Thoracic aorta (tissue), 2 donors: ENCODE measurements around the gene COA1. TPM values are rescaled to one million over a fixed set of nuclear protein-coding genes. Genes with fewer than 3 reads are reported as not detected.
A peak's percentile ranks its signal among the peaks of the same experiment; 100 is the strongest.
"Not testable (repeated sequence)": the region's sequence is repeated elsewhere in the genome, so short reads cannot be mapped to it uniquely, and the experiment has no call there.

ENCODE experiments used
- ATAC-seq: fragments of 150-250 bp; one replicate; pipeline ENCODE4 v1.8.0; 2017; ENCODE audit warnings: low read depth; ENCODE audit not compliant: insufficient number of reproducible peaks, low FRiP score
- DNase-seq: peaks from one replicate; pipeline ENCODE4 v3.0.0-alpha.2; 2020; ENCODE audit warnings: low spot score
- H3K27ac ChIP-seq, 2 donors: fragments of 200-600 bp; sonication (generic); 1 replicate in 1 of 2; 2 replicates in 1 of 2; pipeline ENCODE4 v1.5.1; 2016; ENCODE audit warnings: mild to moderate bottlenecking in 2 of 2, moderate library complexity in 2 of 2
- H3K27me3 ChIP-seq: fragments of 200-600 bp; sonication (generic); replicated peaks from 2 replicates; pipeline ENCODE4 v1.6.0; 2016; ENCODE audit warnings: mild to moderate bottlenecking; ENCODE audit not compliant: insufficient read depth
- H3K36me3 ChIP-seq: fragments of 200-600 bp; sonication (generic); one replicate; pipeline ENCODE4 v1.5.1; 2016
- H3K4me1 ChIP-seq, 2 donors: fragments of 200-600 bp; sonication (generic); 1 replicate in 1 of 2; 2 replicates in 1 of 2; pipeline versions ENCODE4 v1.5.1 to v1.6.0; 2016; ENCODE audit warnings: low read depth in 2 of 2, mild to moderate bottlenecking in 1 of 2; ENCODE audit not compliant: control insufficient read depth in 1 of 2
- H3K4me3 ChIP-seq: fragments of 200-600 bp; sonication (generic); 2 replicates; pipeline ENCODE4 v1.5.1; 2016; ENCODE audit warnings: mild to moderate bottlenecking
- H3K9me3 ChIP-seq: fragments of 200-600 bp; sonication (generic); 2 replicates; pipeline ENCODE4 v1.5.1; 2016
- total RNA-seq, 2 donors: library from RNA; depleted of rRNA; stranded (reverse); fragments of >200 nt; gene quantifications; one replicate each; pipeline versions ENCODE4 v1.1.0 to v1.2.3, GENCODE V29; 2016
- TF ChIP-seq, protein P1 (sequence below): fragments of 200-600 bp; sonication (generic); IDR thresholded peaks from one replicate; pipeline ENCODE4 v1.5.1; 2019; ENCODE audit warnings: antibody characterized with exemption

The COA1 gene
- total RNA-seq, 2 donors from 2014 or later: 39.9 to 77.4 TPM

- TF ChIP-seq, protein P1, sequence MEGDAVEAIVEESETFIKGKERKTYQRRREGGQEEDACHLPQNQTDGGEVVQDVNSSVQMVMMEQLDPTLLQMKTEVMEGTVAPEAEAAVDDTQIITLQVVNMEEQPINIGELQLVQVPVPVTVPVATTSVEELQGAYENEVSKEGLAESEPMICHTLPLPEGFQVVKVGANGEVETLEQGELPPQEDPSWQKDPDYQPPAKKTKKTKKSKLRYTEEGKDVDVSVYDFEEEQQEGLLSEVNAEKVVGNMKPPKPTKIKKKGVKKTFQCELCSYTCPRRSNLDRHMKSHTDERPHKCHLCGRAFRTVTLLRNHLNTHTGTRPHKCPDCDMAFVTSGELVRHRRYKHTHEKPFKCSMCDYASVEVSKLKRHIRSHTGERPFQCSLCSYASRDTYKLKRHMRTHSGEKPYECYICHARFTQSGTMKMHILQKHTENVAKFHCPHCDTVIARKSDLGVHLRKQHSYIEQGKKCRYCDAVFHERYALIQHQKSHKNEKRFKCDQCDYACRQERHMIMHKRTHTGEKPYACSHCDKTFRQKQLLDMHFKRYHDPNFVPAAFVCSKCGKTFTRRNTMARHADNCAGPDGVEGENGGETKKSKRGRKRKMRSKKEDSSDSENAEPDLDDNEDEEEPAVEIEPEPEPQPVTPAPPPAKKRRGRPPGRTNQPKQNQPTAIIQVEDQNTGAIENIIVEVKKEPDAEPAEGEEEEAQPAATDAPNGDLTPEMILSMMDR: no peak
- ATAC-seq: no peak
Measured at GRCh38 chr7:43735802-43736603, 6.7 kb upstream of the COA1 start.

DNA sequence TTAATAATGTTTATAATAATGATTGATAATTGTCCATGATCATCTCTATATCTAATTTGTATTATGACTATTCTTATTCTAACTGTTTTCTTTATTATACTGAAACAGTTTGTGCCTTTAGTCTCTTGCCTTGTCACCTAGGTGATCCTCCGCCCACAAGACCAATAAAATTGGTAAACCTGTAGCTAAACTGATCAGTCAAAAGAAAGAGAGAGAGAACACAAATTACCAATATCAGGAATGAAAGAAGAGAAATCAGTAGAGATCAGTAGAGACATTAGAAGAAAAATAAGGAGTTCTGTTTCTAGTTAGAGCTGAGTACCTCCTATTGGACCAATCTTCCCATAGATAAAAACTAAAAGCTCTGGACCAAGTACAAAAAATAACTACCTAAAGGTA lies 6.1 kb upstream of the COA1 start:
- TF ChIP-seq, protein P1: no peak
- no peak overlapping the region for H3K27ac ChIP-seq
- no peak for DNase-seq
- H3K4me1 ChIP-seq: peaks cover under 1% of the 10 kb centered on the region in 2 donors
- ATAC-seq: no peak
- no peaks in the 10 kb centered on the region for H3K36me3 ChIP-seq
- no peaks in the 10 kb centered on the region for H3K27me3 ChIP-seq
- no peak overlapping the region for H3K4me3 ChIP-seq
- H3K9me3 ChIP-seq: no peaks in the 10 kb centered on the region

More at GRCh38 chr7:43735802-43736603, 6.7 kb upstream of the COA1 start:
- DNase-seq: no peak
- no peak overlapping the region for H3K27ac ChIP-seq
- H3K4me3 ChIP-seq: no peak overlapping the region
- H3K4me1 ChIP-seq: no peaks in the 10 kb centered on the region
- H3K27me3 ChIP-seq: no peaks in the 10 kb centered on the region
- H3K9me3 ChIP-seq: no peaks in the 10 kb centered on the region
- H3K36me3 ChIP-seq: no peaks in the 10 kb centered on the region

DNA sequence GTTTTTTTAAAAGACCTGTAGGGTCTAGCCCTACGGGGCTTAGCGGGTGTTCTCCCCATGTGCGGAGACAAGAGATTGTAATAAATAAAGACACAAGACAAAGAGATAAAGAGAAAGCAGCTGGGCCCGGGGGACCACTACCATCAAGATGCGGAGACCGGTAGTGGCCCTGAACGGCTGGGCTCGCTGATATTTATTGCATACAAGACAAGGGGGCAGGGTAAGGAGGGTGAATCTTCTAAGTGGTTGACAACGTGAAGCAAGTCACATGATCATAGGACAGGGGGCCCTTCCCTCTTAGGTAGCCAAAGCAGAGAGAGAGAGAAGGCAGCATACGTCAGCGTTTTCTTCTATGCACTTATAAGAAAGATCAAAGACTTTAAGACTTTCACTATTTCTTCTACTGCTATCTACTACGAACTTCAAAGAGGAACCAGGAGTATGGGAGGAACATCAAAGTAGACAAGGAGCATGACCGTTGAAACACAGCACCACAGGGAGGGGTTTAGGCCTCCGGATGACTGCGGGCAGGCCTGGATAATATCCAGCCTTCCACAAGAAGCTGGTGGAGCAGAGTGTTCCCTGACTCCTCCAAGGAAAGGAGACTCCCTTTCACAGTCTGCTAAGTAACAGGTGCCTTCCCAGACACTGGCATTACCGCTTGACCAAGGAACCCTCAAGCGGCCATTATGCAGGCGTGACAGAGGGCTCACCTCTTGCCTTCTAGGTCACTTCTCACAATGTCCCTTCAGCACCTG lies 5.4 kb upstream of the COA1 start:
- H3K36me3 ChIP-seq, H3K4me1 ChIP-seq, ATAC-seq, H3K9me3 ChIP-seq, DNase-seq, H3K27me3 ChIP-seq, H3K27ac ChIP-seq, H3K4me3 ChIP-seq: not testable (repeated sequence)

DNA sequence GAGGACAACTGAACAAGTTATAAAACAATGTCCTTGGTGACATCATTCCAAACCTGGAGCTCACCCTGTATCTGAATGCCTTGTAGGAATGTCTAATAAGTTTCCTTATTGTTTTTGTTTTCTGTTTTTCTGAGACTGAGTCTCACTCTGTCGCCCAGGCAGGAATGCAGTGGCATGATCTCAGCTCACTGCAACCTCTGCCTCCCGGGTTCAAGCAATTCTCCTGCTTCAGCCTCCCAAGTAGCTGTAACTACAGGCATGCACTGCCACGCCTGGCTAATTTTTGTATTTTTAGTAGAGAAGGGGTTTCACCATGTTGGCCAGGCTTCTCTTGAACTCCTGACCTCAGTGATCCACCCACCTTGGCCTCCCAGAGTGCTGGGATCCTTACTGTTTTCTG lies 2.2 kb upstream of the COA1 start:
- not testable (repeated sequence) for H3K27me3 ChIP-seq, H3K4me3 ChIP-seq, DNase-seq, H3K36me3 ChIP-seq, ATAC-seq, H3K27ac ChIP-seq, H3K9me3 ChIP-seq
- peaks cover 12 to 18% of the 10 kb centered on the region in 2 donors for H3K4me1 ChIP-seq

DNA sequence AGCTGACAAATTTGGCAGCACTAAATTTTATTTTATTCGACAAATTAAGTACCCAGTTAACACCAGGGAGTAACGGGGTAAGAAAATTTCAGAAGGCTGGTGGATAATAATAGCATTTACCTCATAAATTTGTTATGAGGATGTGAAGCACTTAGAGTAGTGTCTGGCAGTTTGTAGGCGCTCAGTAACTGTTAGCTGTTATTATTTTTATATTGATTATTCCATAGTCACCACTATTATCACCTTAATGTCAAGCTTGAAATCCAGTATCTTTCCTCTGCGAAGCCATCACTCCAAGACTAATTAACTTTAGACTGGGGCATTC lies 563 bp upstream of the COA1 start:
- H3K27ac ChIP-seq: peak overlapping the region; percentile 84 to 93
- H3K4me3 ChIP-seq: peak overlapping the region; percentile 96
- peaks cover 12 to 18% of the 10 kb centered on the region in 2 donors for H3K4me1 ChIP-seq
- no peaks in the 10 kb centered on the region for H3K27me3 ChIP-seq
- no peak for DNase-seq
- H3K9me3 ChIP-seq: no peaks in the 10 kb centered on the region
- TF ChIP-seq, protein P1: no peak
- no peaks in the 10 kb centered on the region for H3K36me3 ChIP-seq
- ATAC-seq: no peak

DNA sequence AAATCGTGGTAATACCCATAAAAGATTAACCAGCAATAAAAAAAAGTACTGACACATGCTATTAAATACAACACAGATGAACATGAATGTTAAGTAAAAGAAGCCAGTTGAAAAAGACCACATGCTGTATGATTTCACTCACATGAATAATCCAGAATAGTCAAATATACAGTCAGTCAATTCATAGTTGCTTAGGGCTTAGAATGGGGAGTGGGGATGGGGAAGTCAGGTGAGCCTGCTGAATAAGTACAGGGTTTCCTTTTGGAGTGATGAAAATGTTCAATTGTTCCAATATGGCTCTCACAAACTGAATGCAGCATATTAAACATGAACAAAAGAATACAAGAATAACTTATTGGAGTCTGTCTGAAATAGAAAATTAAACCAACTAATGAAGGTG lies 1.8 kb downstream of the COA1 start:
- H3K4me1 ChIP-seq: peaks cover 12 to 18% of the 10 kb centered on the region in 2 donors
- TF ChIP-seq, protein P1: no peak
- DNase-seq: no peak

More for the DNA sequence above, 1.8 kb downstream of the COA1 start:
- Histone ChIP-seq H3K4me3 (no peak overlapping the region), H3K9me3 (no peaks in the 10 kb centered on the region), H3K27ac (no peak overlapping the region), H3K36me3 (no peaks in the 10 kb centered on the region), H3K27me3 (no peaks in the 10 kb centered on the region)
- no peak for ATAC-seq
